ENCODE measurements around the gene OSBPL5.

- no peak for TF ChIP-seq ZNF274 (IDR thresholded peaks at IDR 0.05; ENCODE audit: low read depth, low read length)
- no peak for TF ChIP-seq YY1 (IDR thresholded peaks at IDR 0.05; ENCODE audit: insufficient read depth, insufficient read length)
- no peak for TF ChIP-seq SUZ12 (IDR thresholded peaks at IDR 0.05; ENCODE audit: extremely low read depth, insufficient read depth, insufficient read length)
Measured at GRCh38 chr11:3149852-3150188, 15.3 kb downstream of the OSBPL5 start.
